Stimulated activated CD4-positive, alpha-beta T cell treated with anti-CD3 and anti-CD28 coated beads, Interleukin-2, amount 100 ng/mL, for 48 hours (primary cell): ENCODE data around the gene SYNJ1.
"Not testable (repeated sequence)": the region's sequence is repeated elsewhere in the genome, so short reads cannot be mapped to it uniquely, and the experiment has no call there.

ENCODE experiments used
- DNase-seq, 2 donors: peaks; one replicate each; pipeline ENCODE4 v3.0.0-alpha.2; 2020

Gene SYNJ1, protein sequence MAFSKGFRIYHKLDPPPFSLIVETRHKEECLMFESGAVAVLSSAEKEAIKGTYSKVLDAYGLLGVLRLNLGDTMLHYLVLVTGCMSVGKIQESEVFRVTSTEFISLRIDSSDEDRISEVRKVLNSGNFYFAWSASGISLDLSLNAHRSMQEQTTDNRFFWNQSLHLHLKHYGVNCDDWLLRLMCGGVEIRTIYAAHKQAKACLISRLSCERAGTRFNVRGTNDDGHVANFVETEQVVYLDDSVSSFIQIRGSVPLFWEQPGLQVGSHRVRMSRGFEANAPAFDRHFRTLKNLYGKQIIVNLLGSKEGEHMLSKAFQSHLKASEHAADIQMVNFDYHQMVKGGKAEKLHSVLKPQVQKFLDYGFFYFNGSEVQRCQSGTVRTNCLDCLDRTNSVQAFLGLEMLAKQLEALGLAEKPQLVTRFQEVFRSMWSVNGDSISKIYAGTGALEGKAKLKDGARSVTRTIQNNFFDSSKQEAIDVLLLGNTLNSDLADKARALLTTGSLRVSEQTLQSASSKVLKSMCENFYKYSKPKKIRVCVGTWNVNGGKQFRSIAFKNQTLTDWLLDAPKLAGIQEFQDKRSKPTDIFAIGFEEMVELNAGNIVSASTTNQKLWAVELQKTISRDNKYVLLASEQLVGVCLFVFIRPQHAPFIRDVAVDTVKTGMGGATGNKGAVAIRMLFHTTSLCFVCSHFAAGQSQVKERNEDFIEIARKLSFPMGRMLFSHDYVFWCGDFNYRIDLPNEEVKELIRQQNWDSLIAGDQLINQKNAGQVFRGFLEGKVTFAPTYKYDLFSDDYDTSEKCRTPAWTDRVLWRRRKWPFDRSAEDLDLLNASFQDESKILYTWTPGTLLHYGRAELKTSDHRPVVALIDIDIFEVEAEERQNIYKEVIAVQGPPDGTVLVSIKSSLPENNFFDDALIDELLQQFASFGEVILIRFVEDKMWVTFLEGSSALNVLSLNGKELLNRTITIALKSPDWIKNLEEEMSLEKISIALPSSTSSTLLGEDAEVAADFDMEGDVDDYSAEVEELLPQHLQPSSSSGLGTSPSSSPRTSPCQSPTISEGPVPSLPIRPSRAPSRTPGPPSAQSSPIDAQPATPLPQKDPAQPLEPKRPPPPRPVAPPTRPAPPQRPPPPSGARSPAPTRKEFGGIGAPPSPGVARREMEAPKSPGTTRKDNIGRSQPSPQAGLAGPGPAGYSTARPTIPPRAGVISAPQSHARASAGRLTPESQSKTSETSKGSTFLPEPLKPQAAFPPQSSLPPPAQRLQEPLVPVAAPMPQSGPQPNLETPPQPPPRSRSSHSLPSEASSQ (N-terminal part only)

DNA sequence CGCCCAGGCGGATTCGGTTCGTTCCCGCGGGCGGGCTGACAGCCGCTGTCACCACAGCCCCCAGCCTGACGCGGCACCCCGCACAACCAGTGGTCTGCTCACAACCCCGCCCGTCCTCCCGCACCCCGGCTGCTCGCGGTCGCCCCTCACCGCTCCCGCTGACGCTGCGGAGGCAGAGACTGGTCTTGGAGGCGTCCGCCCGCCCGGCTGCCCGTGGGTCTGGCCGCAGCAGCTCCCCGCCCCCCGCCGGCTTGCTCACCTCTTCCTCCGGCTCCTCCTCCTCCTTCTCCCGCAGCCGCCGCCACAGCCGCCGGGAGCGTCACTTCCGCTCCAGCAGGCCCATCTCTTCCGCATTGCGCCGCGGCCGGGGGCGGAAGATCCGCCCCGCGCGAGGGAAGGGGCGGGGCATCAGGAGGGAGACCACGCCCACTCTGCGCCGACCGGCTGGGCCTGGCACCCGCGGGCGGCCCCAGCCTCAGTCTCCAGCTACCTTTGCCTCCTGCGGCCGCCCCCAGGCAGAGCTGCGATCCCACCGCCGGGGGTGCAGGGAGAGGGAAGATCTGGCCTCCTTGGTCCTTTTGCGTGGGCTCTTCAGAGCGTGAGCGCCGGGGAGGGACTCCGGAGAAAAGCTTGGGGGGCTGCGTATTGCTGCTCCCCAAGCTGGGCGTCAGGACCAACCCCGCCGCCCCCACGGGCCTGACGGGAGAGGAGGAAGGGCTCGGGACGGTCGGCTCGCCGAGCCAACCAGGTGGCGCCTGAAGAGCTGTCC is at the start of gene SYNJ1:
Gene SYNJ1, minus strand, starts transcription at position 327 of the 769 bp plus-strand sequence. CDS start 1,118 bp downstream, outside the sequence.
- DNase-seq = peak; percentile 89 to 93

DNA sequence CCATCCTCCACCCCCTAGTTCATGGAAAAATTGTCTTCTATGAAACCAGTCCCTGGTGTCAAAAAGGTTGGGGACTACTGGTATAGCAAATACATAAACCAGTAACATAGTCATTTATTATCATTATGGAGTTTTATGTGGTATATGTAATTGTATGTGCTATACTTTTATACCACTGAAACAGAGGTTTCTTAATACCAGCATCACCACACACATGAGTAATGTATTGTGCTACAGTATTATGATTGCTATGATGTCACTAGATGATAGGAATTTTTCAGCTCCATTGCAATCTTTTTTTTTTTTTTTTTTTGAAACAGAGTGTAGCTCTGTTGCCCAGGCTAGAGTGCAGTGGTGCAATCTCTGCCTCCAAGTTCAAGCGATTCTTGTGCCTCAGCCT is 49.5 kb upstream of the SYNJ1 start:
- no peak for DNase-seq

DNA sequence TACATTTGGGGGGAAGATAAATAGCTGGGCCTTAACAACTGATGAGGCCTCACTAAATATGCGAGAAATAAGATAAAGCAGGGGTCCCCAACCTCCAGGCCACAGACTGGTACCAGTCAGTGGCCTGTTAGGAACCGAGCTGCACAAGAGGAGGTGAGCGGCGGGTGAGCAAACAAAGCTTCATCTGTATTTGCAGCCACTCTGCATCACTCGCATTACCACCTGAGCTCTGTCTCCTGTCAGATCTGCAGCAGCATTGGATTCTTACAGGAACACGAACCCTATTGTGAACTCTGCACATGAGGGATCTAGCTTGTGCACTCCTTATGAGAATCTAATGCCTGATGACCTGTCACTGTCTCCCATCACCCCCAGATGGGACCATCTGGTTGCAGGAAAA is 48.9 kb upstream of the SYNJ1 start:
- no peak for DNase-seq

DNA sequence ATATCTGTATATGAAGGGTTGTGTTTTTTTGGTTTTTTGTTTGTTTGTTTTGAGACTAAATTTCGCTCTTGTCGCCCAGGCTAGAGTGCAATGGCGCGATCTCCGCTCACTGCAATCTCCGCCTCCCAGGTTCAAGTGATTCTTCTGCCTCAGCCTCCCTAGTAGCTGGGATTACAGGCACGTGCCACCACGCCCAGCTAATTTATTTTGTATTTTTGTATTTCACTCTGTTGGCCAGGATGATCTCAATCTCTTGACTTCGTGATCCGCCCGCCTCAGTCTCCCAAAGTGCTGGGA is 45.2 kb upstream of the SYNJ1 start:
- not testable (repeated sequence) for DNase-seq

DNA sequence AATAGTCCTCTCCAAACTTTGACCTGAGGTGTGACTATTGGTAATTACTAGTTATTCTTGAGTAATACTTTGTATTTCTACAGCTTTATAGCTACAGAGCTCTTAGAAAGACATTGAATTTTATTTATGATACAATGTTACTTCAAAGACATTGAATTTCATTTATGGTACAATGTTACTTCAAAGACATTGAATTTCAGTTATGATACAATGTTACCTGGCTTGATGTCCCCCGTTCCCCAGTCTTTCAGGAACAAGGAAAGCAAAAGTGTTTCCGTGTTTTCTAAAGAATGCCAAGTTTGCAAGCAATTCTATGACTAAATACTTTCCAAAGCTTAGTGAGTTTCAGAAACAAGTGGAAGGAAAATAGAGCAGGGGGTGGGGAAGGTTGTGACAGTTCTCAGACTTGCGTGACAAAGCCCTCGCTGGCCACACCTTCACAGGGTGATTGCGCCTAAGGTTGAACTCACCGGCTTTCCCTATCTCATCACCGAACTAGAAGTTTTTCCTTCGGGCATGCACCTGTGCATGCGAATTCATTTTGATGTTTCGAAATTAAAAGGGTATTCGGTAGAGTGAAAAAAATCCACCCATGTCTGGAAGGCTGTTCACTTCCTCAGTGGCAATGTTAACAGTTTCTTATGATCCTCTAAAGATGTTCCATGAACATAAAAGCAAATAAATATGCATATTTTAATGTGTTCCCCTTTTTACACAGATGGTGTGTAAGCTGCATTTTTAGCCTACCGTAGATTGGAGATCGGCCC is 44.7 kb upstream of the SYNJ1 start:
- DNase-seq = peak; percentile 52 to 61

DNA sequence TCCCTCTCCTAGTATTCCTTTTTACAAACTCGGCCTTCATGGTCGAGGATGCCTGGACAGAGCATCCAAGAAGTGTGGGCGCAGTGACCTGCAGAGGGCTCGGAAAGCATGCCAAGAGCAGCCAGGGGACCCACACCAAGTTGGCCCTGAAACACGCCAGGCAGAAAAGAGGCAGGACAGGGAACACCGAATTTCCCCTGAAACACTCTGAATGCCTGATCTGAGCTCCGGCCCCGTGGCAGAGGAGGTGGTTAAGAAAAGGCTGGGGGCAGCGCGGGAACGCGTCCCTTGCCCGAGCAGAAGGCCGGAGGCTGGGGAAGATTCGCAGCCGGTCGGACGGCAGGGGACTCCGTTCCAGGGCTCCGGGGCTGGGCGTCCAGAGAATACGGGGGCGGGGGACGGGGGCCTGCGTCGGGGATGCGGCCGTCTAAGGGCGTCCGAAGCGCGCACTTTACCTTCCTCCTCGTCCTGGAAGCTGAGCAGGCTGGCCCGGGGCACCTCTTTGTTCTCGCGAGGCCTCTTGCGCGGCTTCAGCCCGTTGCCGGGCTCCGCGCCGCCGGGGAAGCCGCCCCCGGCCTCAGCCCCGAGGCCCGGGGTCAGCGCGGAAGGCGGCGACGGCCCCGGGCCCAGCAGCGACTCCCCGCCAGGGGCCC is 43.2 kb upstream of the SYNJ1 start:
- peak; percentile 10 to 35 for DNase-seq

DNA sequence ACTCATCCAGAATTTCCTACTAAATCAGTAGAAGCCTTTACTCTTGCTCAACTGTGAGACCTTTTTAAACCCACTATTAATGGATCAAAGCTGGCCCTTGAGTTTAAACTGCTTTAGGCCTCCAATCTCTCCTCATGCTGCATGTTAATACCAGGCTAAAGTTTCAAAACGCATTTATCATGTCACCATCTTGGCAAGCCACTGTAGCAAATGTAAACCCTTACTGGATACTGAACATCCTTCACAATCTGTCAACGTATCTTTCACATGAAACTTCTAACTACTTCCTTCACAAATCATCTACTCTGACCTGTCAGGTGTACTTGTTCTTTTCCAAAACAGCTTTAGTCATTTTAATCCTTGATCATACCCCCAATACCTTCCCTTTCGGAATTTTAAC is 40.7 kb upstream of the SYNJ1 start:
- DNase-seq = no peak

DNA sequence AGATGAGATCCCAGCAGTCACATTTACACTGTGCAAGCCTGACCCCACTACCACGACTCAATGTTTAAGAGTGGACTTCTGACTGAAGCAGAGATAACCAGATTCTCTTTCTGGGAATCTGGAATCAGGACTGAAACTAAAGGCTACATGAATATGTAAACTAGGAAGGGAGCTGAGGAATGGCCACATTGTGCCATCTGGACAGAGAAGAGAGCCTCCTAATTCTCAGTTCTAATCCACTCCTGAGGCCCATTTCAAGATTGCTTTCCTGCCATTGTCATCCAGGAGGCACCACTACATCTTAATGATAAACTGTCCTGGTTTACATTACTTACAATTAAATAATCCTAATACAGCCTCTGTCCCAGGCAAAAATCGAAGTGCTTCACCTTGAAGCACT is 37.2 kb upstream of the SYNJ1 start:
- DNase-seq = no peak

DNA sequence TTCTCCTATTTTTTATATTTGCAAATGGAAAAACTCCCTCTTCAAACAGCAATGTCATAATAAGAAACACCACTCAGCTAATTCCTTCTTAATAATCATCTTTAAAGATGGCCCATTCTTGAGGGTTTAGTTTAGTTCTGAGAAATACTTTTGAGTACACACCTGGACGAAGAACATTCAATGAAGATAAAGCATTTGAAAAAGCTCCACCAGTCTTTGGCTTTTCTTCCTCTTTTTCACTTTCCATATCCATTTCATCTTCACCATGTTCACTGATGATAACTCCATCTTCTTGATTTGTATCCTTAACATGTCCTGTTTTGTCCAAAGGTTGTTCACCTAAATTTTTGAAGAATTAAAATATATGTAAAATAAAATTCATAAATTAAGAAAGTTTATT is 36.4 kb upstream of the SYNJ1 start:
- no peak for DNase-seq

DNA sequence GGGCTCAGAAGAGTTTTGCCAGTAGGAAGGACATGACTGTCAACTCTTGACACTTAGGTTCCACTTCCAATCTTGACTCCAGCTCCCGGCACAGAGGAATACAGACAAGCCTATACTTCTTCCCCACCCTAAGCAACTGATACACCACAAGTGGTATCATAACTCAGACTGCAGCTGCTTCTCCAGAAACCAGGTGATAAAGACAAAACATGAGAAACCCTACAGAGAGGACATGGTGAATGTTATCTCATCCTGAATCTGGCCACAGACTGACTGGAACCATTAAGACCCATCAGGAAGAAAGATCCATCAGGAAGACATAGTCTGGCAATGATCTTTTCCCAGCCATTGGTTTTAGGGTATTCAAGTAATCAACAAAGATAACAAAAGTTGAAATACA is 30.0 kb upstream of the SYNJ1 start:
- no peak for DNase-seq

DNA sequence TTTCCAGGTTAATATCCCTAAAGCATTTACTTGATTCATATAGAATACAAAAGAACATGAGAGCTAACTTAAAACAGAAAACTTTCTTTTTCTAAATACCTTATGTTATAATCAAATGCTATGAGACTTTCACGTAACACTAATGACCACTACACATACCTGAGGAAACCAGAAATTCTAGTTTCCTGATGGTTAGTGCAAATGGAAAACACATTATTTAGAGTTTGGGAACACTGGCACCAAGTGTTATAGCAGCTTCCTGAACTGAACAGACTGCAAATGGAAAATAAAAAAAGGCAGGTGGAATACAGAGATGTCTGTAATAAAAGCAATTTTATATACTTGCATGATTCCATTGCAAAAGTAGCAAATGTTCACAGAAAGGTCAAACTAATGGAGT is 28.3 kb upstream of the SYNJ1 start:
- DNase-seq = no peak

DNA sequence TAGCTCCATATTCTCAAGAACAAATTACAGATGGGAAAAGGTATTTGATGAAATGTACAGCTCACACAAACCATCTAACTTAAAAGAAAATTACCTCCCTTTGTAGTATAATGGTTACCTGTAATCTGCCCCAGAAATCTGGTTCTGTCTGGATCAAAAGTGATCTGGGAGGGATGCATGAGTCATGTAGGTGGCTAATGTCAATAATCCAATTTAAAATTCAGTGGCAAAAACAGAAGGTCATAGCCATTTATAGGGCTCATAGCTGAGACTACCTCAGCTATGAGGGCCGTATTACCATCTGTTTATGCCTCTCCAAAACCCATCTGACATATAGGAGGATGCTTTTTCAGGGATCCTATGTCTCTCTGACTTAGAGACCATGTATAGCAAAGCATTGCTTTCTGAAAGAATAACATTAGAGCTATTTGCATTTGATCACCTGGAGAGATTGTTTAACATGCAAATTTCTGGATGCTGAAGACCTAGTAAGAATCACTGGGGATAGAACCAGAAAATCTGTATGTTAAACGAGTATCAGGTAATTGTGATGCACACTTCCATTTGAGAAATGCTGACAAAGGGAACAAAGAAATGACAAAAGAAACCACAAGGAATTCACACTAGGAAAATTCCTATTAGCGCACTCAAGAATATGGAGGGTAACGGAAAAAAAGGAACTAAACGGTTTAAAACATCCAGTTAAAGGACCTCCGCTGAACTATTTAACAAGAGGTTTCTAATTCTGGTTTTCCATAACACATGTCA is 26.2 kb upstream of the SYNJ1 start:
- no peak for DNase-seq

DNA sequence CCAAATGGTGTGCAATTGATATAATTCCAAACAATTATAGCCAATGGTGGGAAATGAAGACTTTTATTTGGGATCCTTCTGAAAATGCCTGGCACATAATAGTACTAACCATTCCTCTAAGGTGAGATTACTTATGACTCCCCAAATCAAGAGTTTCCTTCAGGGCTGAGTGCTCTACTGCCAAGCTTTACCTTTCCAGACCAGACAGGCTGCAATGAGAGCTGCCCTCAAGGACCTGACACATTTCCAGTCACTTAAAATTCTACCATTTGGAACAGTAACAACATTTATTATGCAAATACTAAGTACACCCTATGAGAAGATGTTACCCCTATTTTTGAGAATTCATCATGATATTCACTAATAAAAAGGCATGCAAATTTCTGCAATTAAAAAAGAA is 22.6 kb upstream of the SYNJ1 start:
- DNase-seq = no peak

DNA sequence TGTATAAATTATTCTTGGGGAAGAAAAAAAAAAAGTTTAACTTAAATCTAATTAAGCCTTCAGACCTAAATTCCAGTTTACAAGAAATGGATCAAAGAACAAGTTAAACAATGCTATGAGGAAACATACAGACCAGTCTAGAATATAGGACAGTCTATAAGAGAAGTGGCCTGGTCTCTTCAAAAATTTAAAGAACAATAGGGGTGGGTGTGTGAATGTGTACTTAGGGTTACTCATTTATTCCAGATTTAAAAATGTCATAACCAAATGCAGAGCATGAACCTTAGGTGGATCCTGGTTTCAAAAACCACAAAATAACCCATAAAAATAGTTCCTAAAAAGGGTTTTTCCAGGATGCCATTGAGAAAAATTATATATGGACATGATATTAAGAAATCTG is 21.8 kb upstream of the SYNJ1 start:
- DNase-seq = no peak

DNA sequence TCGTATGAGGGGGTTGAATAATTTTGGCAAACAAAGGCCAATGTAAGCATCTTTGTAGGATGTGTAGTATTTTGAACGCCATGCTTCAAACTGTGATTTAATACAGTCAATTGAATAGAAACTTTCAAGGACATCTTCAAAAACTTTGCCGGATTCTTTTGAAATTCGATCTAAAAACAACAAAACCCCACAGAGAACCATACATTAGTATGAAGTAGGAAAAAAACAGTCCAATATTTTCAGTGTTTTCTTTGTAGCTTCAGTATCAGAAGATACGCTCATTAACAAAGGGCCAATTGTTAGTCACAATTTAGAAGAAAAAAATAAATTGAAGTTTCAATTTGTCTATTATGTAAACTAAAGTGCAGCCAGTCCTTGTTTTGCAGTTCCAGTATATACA is 20.7 kb upstream of the SYNJ1 start:
- no peak for DNase-seq

DNA sequence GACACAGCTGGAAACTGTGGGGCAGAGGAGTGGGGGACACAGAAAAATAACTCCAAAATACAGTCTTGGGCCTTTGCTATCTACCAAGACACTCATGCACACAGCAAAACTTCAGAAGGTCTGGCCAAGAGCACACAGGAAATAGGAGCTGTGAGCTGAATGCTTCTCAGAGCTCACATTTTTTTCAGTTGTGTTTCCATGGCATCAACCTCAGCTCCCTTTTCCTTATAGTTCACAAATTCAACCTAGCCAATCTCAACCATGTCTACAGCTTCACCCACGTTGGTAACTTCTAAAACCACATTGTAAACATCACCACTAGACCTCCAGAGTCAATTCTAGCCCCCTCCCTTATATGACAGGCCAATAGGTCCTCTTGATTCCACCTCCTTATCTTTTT is 19.6 kb upstream of the SYNJ1 start:
- no peak for DNase-seq

DNA sequence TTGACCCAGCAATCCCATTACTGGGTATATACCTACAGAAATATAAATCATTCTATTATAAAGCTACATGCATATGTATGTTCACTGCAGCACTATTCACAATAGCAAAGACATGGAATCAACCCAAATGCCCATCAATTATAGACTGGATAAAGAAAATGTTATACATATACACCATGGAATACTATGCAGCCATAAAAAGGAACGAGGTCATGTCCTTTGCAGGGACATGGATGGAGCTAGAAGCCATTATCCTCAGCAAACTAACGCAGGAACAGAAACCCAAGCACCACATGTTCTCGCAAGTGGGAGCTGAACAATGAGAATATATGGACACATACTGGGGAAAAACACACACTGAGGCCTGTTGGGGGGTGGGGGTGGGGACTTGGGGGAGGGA is 18.9 kb upstream of the SYNJ1 start:
- not testable (repeated sequence) for DNase-seq

DNA sequence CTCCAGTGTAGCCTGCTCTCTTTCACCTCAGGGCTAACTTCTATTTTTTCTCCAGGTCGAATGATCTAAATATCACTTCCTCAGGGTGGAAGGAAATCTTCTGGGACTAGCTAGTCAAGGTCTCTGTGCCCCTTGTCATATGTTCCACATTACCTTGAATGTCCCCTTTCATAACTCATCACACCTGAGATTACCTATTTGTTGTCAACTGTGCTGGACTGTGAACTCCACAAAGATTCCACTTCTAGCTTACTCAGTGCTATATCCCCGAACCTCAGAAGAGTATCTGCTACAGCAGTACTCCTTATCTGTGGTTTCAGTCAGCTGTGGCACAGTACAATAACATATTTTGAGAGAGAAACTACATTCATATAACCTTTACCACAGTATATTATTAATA is 14.6 kb upstream of the SYNJ1 start:
- DNase-seq = no peak

DNA sequence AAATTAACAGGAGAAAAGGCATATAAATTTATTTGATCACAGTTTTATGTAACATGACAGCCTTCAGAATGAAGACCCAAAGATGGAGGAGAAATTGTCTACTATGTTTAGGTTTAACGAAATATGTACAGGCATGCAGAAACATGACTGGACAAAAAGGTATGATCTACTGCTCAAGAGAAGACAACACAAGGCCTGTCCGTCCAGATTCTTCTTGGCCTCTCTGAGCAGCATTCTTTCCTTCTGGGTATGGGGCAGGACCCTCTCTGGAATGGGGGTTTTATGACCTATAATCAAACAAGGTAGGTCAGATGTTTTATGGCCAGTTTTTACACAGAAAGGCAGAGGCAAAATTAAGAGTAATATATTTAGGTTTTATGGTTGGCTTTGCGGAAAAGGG is 13.5 kb upstream of the SYNJ1 start:
- DNase-seq = no peak

DNA sequence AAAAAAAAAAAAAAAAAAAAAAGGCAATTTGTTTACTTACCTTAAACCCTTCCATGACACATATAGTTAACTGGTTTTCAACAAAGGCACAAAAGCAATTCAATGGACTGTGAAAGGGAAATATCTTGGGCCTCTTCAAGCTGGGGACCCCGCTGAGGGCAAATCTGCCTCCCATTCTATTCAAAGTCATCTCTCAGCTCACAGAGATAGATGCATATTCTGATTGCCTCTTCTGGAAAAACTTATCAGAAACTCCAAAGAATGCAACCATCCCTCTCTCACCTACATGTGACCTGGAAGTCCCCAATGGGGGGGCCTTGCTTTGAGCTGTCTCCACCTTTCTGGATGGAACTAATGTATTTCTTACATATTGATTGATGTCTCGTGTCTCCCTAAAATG is 12.1 kb upstream of the SYNJ1 start:
- no peak for DNase-seq
